ENCODE data around the gene DSN1. TPM values are rescaled to one million over a fixed set of nuclear protein-coding genes. Genes with fewer than 3 reads are reported as not detected.

The DSN1 gene
- total and polyA plus RNA-seq, 10 of the 15 experiments (the other 5 are each of a cell fraction or from before 2014, with no cell fraction given) = 15.3 to 33.1 (median 21.7) TPM

DNA sequence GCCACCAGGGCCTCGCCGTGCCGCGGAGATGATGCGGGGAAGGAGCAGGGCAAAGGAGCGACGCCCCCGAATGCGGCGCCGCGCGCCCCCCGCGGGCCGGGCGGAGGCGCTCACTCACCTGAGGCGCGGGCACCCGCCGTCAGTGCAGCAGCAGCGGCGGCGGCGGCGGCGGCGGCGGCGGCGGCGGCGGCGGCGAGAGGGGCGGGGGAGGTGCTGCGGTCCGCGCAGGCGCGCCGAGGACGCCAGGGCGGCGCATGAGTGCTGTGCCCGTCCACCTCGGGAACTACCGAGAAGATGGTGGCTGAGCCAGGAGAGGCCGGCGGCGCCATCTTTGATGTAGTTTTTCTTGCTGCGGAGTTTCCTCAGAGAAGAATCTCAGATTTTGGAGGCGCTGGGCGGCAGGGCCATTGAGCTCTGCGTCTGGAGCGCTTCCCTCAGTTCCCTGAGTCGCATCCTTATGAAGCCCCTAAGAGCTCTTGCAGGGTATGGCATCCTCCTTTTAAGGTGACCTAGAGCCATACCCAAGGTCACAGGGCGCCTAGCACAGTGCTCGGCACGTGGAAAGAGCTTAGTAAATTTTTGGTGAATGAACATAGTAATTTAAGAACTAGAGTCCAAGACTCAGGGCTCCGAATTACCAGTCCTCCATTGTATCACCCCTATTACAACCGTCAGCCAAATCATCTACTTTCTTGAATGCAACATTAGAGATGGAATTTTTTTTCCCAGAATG lies 27.5 kb downstream of the DSN1 start, which contains the start of gene NDRG3 (continued):
- TF ChIP-seq, protein P1, sequence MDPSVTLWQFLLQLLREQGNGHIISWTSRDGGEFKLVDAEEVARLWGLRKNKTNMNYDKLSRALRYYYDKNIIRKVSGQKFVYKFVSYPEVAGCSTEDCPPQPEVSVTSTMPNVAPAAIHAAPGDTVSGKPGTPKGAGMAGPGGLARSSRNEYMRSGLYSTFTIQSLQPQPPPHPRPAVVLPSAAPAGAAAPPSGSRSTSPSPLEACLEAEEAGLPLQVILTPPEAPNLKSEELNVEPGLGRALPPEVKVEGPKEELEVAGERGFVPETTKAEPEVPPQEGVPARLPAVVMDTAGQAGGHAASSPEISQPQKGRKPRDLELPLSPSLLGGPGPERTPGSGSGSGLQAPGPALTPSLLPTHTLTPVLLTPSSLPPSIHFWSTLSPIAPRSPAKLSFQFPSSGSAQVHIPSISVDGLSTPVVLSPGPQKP (IDR thresholded peaks at IDR 0.05; ENCODE audit: low read depth, low read length) = no peak
- TF ChIP-seq ZNF217 (IDR thresholded peaks at IDR 0.05) (no peak), MXI1 (IDR thresholded peaks at IDR 0.05; ENCODE audit: low read depth, low read length) (no peak), NFXL1 (IDR thresholded peaks at IDR 0.05; ENCODE audit: borderline replicate concordance) (no peak), LARP7 (IDR thresholded peaks at IDR 0.05) (peak; percentile 57; the same call in 1 of the 2 replicates), RFX5 (IDR thresholded peaks at IDR 0.05; ENCODE audit: low read depth, low read length) (no peak), BRCA1 (IDR thresholded peaks at IDR 0.05; ENCODE audit: low read depth, low read length) (no peak), POLR2AphosphoS5 (IDR thresholded peaks at IDR 0.05; ENCODE audit: low read length) (peak; percentile 51; the same call in 1 of the 2 replicates), FOXM1 (IDR thresholded peaks at IDR 0.05; ENCODE audit: low read depth, low read length) (no peak), TCF12 (IDR thresholded peaks at IDR 0.05; ENCODE audit: low read depth, low read length) (no peak), CHD4 (IDR thresholded peaks at IDR 0.05) (no peak), MEF2B (IDR thresholded peaks at IDR 0.05; ENCODE audit: partially characterized antibody, poor library complexity, severe bottlenecking) (no peak), CHD2 (IDR thresholded peaks at IDR 0.05; ENCODE audit: borderline replicate concordance, low read depth, low read length) (no peak), EZH2 (IDR thresholded peaks at IDR 0.05; ENCODE audit: borderline replicate concordance, control insufficient read depth, low read depth, low read length) (no peak), CBX5 (IDR thresholded peaks at IDR 0.05; ENCODE audit: low read depth) (no peak), ZNF207 (IDR thresholded peaks at IDR 0.05; ENCODE audit: borderline replicate concordance) (no peak), MYC (IDR thresholded peaks at IDR 0.05; ENCODE audit: insufficient read depth, insufficient read length, insufficient replicate concordance, low read length, severe bottlenecking) (no peak), CBX3 (IDR thresholded peaks at IDR 0.05; ENCODE audit: borderline replicate concordance, low read depth) (no peak), RCOR1 (conservative IDR thresholded peaks at IDR 0.05; ENCODE audit: low read depth, low read length) (no peak), ESRRA (IDR thresholded peaks at IDR 0.05; ENCODE audit: low read length) (no peak), NR2F1 (conservative IDR thresholded peaks at IDR 0.05) (no peak), RAD51 (IDR thresholded peaks at IDR 0.05) (no peak)
- TF ChIP-seq, protein P2, sequence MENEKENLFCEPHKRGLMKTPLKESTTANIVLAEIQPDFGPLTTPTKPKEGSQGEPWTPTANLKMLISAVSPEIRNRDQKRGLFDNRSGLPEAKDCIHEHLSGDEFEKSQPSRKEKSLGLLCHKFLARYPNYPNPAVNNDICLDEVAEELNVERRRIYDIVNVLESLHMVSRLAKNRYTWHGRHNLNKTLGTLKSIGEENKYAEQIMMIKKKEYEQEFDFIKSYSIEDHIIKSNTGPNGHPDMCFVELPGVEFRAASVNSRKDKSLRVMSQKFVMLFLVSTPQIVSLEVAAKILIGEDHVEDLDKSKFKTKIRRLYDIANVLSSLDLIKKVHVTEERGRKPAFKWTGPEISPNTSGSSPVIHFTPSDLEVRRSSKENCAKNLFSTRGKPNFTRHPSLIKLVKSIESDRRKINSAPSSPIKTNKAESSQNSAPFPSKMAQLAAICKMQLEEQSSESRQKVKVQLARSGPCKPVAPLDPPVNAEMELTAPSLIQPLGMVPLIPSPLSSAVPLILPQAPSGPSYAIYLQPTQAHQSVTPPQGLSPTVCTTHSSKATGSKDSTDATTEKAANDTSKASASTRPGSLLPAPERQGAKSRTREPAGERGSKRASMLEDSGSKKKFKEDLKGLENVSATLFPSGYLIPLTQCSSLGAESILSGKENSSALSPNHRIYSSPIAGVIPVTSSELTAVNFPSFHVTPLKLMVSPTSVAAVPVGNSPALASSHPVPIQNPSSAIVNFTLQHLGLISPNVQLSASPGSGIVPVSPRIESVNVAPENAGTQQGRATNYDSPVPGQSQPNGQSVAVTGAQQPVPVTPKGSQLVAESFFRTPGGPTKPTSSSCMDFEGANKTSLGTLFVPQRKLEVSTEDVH (IDR thresholded peaks at IDR 0.05; ENCODE audit: low read depth, partially characterized antibody) = no peak
- TF ChIP-seq, protein P3, sequence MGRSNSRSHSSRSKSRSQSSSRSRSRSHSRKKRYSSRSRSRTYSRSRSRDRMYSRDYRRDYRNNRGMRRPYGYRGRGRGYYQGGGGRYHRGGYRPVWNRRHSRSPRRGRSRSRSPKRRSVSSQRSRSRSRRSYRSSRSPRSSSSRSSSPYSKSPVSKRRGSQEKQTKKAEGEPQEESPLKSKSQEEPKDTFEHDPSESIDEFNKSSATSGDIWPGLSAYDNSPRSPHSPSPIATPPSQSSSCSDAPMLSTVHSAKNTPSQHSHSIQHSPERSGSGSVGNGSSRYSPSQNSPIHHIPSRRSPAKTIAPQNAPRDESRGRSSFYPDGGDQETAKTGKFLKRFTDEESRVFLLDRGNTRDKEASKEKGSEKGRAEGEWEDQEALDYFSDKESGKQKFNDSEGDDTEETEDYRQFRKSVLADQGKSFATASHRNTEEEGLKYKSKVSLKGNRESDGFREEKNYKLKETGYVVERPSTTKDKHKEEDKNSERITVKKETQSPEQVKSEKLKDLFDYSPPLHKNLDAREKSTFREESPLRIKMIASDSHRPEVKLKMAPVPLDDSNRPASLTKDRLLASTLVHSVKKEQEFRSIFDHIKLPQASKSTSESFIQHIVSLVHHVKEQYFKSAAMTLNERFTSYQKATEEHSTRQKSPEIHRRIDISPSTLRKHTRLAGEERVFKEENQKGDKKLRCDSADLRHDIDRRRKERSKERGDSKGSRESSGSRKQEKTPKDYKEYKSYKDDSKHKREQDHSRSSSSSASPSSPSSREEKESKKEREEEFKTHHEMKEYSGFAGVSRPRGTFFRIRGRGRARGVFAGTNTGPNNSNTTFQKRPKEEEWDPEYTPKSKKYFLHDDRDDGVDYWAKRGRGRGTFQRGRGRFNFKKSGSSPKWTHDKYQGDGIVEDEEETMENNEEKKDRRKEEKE (IDR thresholded peaks at IDR 0.05) = no peak
- TF ChIP-seq, protein P4, sequence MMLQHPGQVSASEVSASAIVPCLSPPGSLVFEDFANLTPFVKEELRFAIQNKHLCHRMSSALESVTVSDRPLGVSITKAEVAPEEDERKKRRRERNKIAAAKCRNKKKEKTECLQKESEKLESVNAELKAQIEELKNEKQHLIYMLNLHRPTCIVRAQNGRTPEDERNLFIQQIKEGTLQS (IDR thresholded peaks at IDR 0.05; ENCODE audit: borderline replicate concordance, extremely low read depth, low read depth, low read length) = no peak
